GM18861 (cell line): ENCODE data around the gene CD2.

Experiments
- ATAC-seq: cut with Tn5 transposase; IDR thresholded peaks from one replicate; pipeline ENCODE4 v1.9.1; 2021; ENCODE audit not compliant: unreplicated experiment

Gene CD2

GRCh38 chr1:116754198-116754977 lies at the start of gene CD2:
Gene CD2, plus strand, starts transcription at chr1:116754430. Its CDS starts 63 bp downstream, at chr1:116754493.
- no peak for ATAC-seq

GRCh38 chr1:116706123-116706522 lies 48.1 kb upstream of the CD2 start:
- ATAC-seq: no peak

- ATAC-seq: no peak
Measured at GRCh38 chr1:116706841-116707240, 47.4 kb upstream of the CD2 start.

GRCh38 chr1:116708255-116708900 lies 45.9 kb upstream of the CD2 start:
- no peak for ATAC-seq

- ATAC-seq: no peak
Measured at GRCh38 chr1:116709666-116710167, 44.5 kb upstream of the CD2 start.

- ATAC-seq: no peak
Measured at GRCh38 chr1:116710420-116711262, 43.6 kb upstream of the CD2 start.

- ATAC-seq: no peak
Measured at GRCh38 chr1:116711263-116711840, 42.9 kb upstream of the CD2 start.

GRCh38 chr1:116712510-116712909 lies 41.7 kb upstream of the CD2 start:
- no peak for ATAC-seq

GRCh38 chr1:116713474-116713873 lies 40.8 kb upstream of the CD2 start:
- ATAC-seq: no peak

- no peak for ATAC-seq
Measured at GRCh38 chr1:116716391-116716790, 37.8 kb upstream of the CD2 start.

- ATAC-seq: no peak
Measured at GRCh38 chr1:116717318-116717717, 36.9 kb upstream of the CD2 start.

GRCh38 chr1:116720364-116721038 lies 33.7 kb upstream of the CD2 start:
- ATAC-seq: no peak

GRCh38 chr1:116721039-116721405 lies 33.2 kb upstream of the CD2 start:
- no peak for ATAC-seq

GRCh38 chr1:116721451-116722007 lies 32.7 kb upstream of the CD2 start:
- no peak for ATAC-seq

GRCh38 chr1:116722016-116722838 lies 32.0 kb upstream of the CD2 start:
- ATAC-seq: no peak

GRCh38 chr1:116724765-116725375 lies 29.4 kb upstream of the CD2 start:
- peak; percentile 57 for ATAC-seq

- no peak for ATAC-seq
Measured at GRCh38 chr1:116725798-116726197, 28.4 kb upstream of the CD2 start.

- ATAC-seq: no peak
Measured at GRCh38 chr1:116726872-116727820, 27.1 kb upstream of the CD2 start.
